Skeletal muscle cell (primary cell): Measurements from ENCODE around the gene SPON2.

Experiments used
- DNase-seq: peaks from one replicate; pipeline ENCODE4 v3.0.0-alpha.2; 2010; ENCODE audit warnings: low read depth
- H3K4me3 ChIP-seq: 2 replicates; pipeline ENCODE4 v1.5.1; 2011; ENCODE audit warnings: low read depth, mild to moderate bottlenecking, control low read depth, low read length, moderate library complexity

SPON2 gene

GRCh38 chr4:1196421-1197183 is 24.2 kb upstream of the SPON2 start:
- DNase-seq, result no peak
- no peak overlapping the region for H3K4me3 ChIP-seq

GRCh38 chr4:1195891-1196401 is 23.6 kb upstream of the SPON2 start:
- no peak overlapping the region for H3K4me3 ChIP-seq
- DNase-seq, result no peak

DNA sequence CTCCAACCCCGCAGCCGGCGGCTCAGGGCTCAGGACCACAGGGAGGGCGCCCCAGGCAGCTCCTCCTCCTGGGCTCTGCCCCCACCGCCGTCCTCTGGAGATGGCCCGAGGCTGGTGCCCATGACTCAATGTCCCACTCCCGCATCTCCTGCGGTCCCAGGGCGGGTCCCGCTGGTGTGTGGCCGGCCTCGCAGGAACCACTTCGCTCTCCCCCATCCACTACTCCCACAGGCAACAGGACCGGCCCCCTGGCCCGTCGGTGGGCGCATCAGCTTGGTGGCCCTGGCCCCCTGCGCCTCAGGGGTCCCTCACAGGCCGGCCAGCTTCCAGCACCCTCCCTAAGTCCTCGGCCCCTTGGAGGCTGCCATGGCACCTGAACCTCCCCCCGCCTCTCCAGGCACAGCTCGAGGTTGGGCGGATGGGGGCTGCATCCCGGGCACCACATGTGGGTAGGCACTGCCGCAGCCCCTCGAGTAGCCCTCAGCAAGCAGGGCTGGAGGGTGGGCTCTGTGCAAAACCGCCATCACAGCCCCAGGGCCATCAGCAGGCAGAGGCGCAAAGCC is 22.8 kb upstream of the SPON2 start:
- DNase-seq, result no peak

DNA sequence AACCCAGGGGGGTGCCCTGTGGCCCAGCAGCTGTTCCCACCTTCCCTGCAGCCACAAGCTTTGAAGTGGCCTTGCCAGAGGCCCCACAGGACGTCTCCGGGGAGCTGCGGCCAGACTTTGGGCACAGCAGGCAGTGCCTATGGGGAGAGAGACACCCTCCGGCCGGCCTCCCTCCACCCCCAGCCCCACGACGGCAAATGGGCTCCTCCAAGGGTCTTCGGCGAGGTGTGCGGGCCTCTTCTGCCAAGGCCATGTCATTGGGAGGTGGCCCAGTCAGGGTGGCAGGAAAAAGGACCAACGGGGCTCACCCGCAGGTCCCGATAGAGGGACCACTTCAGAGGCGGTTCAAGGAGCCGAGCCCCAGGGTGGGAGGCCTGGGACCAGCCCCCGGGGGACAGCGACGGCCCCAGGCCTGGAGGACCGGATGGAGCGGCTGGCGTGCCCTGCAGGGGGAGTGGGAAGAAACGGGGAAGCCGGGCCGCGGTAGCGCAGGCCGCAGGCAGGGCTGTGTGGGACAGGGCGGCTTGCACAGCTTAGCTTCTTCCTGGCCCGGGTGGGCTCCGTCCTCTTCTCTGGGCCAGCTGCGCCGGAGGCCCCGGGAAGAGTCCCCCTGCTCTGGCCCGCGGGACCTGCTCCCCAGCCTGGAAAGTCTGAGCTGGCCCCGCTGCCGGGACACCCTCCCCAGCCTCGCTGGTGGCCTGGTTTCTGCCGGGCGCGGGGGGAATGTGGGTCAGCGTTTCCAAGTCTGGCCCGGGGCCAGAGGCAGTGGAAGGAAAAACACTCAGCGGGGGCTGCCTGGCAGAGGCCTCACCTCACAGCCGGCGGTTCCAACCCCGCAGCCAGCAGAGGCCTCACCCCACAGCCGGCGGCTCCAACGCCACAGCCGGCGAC is 21.9 kb upstream of the SPON2 start:
- no peak overlapping the region for H3K4me3 ChIP-seq
- no peak for DNase-seq

More for the DNA sequence above, 22.8 kb upstream of the SPON2 start:
- no peak overlapping the region for H3K4me3 ChIP-seq

DNA sequence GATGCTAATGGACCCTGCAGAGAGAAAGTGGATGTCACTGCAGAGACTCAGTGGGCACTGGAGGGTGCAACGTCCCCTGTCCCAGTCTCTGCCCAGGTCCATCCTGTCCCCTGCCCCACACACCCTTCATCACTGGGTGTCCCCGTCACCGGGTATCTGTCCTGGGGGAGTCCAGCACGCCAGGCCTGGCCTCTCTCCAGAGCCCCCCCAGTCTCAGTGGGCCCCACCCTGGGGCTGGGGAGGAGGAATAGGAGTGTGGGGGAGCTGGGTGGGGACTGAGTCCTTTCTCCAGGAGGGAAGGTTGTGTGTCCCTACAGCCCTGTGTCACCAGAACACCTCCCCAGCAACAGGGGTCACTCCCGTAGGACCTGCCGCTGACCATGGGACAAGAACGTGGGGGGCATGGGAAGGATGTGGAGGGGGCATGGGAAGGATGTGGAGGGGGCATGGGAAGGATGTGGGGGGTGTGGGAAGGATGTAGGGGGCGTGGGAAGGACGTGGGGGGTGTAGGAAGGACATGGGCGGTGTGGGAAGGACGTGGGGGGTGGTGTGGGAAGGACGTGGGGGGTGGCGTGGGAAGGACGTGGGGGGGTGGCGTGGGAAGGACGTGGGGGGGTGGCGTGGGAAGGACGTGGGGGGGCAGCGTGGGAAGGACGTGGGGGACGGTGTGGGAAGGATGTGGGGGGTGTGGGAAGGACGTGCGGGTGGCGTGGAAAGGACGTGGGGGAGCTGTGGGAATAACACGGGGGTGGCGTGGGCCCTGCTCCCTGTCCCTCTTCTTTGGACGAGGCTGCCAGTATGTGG is 21.0 kb upstream of the SPON2 start:
- H3K4me3 ChIP-seq, result no peak overlapping the region
- DNase-seq, result no peak

DNA sequence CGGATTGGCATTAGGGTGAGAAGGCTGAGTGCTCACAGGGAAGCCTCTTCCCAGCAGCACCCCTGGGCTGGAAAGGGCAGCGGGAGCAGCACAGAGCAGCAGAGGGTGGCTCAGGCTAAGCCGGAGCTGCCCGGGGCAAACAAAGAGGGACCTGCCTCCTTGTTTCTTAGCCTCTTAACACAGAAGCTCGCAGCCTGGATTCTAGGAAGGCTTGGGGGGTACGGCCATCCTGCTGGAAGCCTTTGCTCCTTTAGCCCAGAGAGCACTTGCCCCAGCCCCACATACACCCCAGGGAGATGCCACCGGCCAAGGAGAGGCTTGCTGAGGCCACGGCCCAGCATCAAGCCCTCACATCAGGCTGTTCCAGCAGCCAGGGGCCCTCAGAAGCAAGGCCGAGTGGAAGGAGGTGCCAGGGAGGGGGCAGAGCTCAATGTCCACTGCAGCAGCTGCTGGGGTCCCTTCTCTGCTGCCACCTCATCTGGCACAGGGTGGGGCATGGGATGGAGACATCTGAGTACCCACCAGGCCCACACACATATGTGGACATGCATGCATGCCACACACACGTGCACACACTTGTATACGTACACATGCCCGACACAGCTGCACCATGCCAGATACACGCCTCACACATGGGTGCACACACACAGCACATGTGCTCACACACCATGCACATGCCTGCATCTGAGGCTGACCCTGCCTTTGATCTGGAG is 20.3 kb upstream of the SPON2 start:
- DNase-seq, result no peak
- H3K4me3 ChIP-seq, result no peak overlapping the region

GRCh38 chr4:1192091-1192492 is 19.7 kb upstream of the SPON2 start:
- DNase-seq, result peak; percentile 90
- no peak overlapping the region for H3K4me3 ChIP-seq

DNA sequence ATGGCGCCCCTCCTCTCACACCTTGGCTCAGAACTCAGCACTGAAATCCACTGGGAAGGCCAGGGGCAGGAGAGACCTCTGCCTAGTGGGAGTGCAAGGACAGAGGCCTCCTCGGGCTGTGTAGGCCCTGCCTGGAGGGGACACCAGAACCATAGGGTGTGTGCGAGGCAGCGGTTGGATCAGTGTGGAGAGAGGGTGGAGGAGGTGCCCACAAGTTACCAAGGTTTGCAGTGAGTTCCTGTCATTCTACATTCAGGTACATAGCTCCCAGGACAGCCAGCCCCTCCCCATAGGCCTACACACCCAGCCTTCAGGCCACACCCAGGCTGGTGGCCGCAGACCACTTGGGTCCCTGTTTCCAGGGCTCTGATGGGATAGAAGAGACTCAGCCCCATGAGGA is 19.2 kb upstream of the SPON2 start:
- no peak for DNase-seq
- H3K4me3 ChIP-seq, result no peak overlapping the region

DNA sequence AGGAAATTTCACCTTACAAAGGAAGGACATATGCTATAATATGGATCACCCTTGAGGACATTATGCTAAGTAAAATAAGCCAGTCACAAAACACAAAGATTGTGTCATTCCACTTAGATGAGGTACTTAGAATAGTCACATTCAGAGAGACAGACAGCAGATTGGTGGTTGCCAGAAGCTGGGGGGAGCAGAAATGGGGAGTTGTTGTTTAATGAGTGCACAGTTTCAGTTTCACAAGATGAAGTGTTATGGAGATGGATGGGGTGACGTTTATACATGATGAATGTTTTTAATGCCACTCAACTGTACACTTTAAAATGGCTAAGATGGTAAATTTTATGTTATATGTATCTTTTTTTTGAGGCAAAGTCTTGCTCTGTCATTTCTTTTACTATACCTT is 14.8 kb upstream of the SPON2 start:
- no peak for DNase-seq
- no peak overlapping the region for H3K4me3 ChIP-seq

GRCh38 chr4:1183985-1184773 is 11.8 kb upstream of the SPON2 start:
- no peak for DNase-seq
- no peak overlapping the region for H3K4me3 ChIP-seq

DNA sequence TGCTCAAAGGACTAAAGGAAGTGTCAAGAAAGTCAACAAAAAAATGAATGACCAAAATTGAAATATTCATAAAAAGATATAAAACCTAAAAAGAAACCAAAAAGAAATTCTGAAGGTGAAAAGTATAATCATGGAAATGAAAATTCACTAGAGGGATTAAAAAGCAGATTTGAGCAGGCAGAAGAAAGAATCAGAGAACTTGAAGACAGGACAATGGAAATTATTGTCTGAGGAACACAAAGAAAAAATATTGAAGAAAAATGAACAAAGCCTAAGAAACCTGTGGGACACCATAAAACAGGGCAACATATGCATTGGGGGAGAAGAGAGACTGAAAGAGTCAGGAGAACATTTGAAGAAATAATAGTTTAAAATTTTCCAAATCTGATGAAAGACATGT is 9.9 kb upstream of the SPON2 start:
- no peak overlapping the region for H3K4me3 ChIP-seq
- no peak for DNase-seq

GRCh38 chr4:1180663-1181062 is 8.3 kb upstream of the SPON2 start:
- no peak for DNase-seq

GRCh38 chr4:1179976-1180375 is 7.6 kb upstream of the SPON2 start:
- DNase-seq, result no peak
- no peak overlapping the region for H3K4me3 ChIP-seq

More at GRCh38 chr4:1180663-1181062, 8.3 kb upstream of the SPON2 start:
- H3K4me3 ChIP-seq, result no peak overlapping the region

- no peak for DNase-seq
- no peak overlapping the region for H3K4me3 ChIP-seq
Measured at GRCh38 chr4:1179089-1179441, 6.7 kb upstream of the SPON2 start.

- H3K4me3 ChIP-seq, result no peak overlapping the region
- DNase-seq, result no peak
Measured at GRCh38 chr4:1178300-1179088, 6.1 kb upstream of the SPON2 start.

- no peak overlapping the region for H3K4me3 ChIP-seq
- no peak for DNase-seq
Measured at GRCh38 chr4:1177274-1178141, 5.1 kb upstream of the SPON2 start.
